Fibroblast of mammary gland (primary cell): ENCODE results near the gene SAMD11.

ENCODE experiments used
- DNase-seq: peaks from one replicate; pipeline ENCODE4 v3.0.0-alpha.2; 2010; ENCODE audit warnings: low read depth
- H3K4me3 ChIP-seq: 2 replicates; pipeline ENCODE4 v1.5.1; 2011; ENCODE audit warnings: low read depth, mild to moderate bottlenecking, low read length, moderate library complexity; ENCODE audit not compliant: control insufficient read depth
- CTCF ChIP-seq: conservative IDR thresholded peaks from 2 replicates; pipeline ENCODE4 v1.5.1; 2011; ENCODE audit warnings: low read depth, low read length, inconsistent platforms; ENCODE audit not compliant: control insufficient read depth, insufficient read depth

SAMD11 gene

DNA sequence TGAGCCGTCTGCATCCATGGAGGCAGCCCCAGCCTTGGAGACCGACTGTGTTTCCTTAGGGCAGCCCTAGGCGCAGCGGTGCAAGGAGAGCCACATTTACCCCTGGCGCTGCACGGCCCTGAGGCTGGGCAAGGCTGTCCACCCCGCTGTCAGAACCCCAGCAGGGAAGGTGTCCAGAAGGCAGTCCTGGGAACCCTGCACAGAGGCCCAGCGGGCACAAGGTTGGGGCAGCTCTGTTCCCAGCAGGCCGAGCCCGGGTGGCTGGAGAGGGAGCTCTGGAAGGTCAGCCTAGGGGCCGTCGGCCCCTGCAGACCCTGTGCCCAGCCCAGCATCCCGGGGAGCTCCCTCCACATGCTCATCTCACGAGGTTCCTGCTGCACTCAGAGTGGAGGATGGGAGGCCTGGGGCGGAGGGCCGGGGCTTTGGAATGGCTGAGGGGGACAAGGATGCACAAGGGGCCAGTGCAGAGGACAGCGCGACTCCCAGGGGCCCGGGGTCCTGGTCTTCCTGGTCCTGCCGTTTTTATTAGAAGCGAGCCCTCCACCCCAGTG lies 19.9 kb upstream of the SAMD11 start:
- DNase-seq, result no peak
- H3K4me3 ChIP-seq, result peak overlapping the region; percentile 7
- no peak for TF ChIP-seq CTCF

- peak overlapping the region; percentile 13 for H3K4me3 ChIP-seq
- TF ChIP-seq CTCF, result no peak
- DNase-seq, result peak; percentile 70
These were observed 19.3 kb upstream of the SAMD11 start for GRCh38 chr1:904310-904950.

DNA sequence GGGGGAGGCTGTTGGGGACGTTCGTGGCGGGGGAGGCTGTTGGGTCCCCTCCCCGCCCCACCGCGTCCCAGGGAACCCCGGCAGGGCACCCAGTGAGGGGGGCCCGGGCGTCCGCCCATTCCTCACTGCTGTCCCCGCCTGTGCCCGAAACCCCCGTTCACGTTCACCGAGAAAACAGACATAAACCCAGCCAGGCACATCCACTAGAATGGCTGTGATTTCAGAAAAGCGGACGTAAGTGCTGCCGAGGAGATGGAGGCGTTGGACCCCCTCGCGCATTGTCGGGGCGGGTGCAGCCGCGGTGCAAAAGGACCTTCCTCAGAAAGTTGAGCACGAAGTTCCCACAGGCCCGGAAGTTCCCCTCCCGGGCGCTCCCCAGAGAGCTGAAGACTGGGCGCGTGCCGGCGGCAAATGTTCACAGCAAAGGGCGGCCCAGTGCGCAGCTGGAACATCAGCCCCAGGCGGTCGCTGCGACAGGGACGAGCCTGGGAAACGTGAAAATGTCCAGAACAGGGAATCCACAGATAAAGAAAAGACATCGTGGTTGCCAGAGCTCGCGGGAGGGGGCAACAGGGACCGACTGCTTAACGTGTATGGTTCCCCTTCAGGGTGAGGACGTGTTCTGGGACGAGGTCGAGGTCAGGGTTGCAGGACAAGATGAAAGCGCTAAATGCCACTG lies 18.5 kb upstream of the SAMD11 start:
- no peak for DNase-seq
- H3K4me3 ChIP-seq, result peak overlapping the region; percentile 10
- TF ChIP-seq CTCF, result no peak

DNA sequence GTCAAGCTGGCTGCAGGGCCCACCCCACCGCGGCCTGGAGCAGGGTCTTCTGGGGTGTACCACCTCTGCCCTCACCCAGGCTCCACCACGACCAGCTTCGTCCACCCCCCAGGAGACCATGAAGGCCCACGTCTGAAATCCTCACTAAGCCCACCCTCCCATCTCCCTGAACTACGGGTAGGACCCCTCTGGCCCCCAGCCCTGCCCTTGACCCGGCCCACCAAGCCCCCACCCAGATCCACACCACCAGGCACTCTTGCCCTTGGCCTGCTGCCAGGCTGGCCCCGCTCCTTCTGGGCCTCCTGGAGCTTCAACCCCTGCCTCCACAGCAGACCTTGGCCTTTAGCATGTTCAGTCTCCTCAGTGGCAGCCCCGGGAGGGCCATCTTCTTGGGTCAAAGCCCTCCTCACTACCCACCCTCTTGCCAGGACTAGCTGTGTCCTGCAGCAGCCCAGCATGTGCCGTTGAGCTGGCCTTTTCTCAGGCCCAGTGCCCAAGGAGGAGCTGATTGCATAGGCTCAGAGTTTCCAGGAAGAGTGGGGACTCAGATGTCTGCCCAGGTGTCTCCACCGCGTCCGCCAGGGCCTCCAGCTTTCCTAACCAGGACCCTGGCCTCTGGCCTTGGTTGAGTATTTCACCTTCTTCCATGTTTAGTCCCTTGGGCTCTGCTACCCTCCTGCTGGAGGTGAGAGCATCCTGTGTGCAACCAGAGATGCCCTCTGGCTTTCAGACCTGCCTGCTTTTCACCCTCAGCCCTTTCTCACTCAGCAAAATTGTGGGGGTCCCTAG lies 17.7 kb upstream of the SAMD11 start:
- DNase-seq, result no peak
- no peak overlapping the region for H3K4me3 ChIP-seq
- no peak for TF ChIP-seq CTCF

GRCh38 chr1:906600-907420 lies 16.9 kb upstream of the SAMD11 start:
- no peak for TF ChIP-seq CTCF

More at GRCh38 chr1:906600-907420, 16.9 kb upstream of the SAMD11 start:
- DNase-seq, result peak; percentile 66
- H3K4me3 ChIP-seq, result no peak overlapping the region
